NT2/D1 (cell line): Measurements from ENCODE around the gene PLXNC1.

Experiments
- DNase-seq: peaks from one replicate; pipeline ENCODE4 v3.0.0-alpha.2; 2011; ENCODE audit warnings: low read depth, low spot score
- H3K27me3 ChIP-seq: 2 replicates; pipeline ENCODE4 v1.6.0; 2011; ENCODE audit warnings: mild to moderate bottlenecking; ENCODE audit not compliant: insufficient read length, insufficient read depth
- H3K36me3 ChIP-seq: 2 replicates; pipeline ENCODE4 v1.6.1; 2011; ENCODE audit warnings: mild to moderate bottlenecking, low read length, mixed read lengths; ENCODE audit not compliant: insufficient read depth, insufficient read length
- H3K4me1 ChIP-seq: 2 replicates; pipeline ENCODE4 v1.5.1; 2011; ENCODE audit not compliant: insufficient read depth, insufficient read length
- H3K4me3 ChIP-seq: 2 replicates; pipeline ENCODE4 v1.5.1; 2011; ENCODE audit warnings: low read depth; ENCODE audit not compliant: insufficient read length
- H3K9ac ChIP-seq: 2 replicates; pipeline ENCODE4 v1.6.0; 2011; ENCODE audit warnings: low read depth; ENCODE audit not compliant: insufficient read length
- H3K9me3 ChIP-seq: 2 replicates; pipeline ENCODE4 v1.5.1; 2011; ENCODE audit warnings: mild to moderate bottlenecking, low read length; ENCODE audit not compliant: insufficient read depth
- SUZ12 ChIP-seq: IDR thresholded peaks from 2 replicates; pipeline ENCODE4 v1.6.1; 2011; ENCODE audit not compliant: insufficient read length, insufficient read depth; ENCODE audit errors: extremely low read depth
- YY1 ChIP-seq: IDR thresholded peaks from 2 replicates; pipeline ENCODE4 v1.6.1; 2011; ENCODE audit not compliant: insufficient read length, insufficient read depth
- ZNF274 ChIP-seq: IDR thresholded peaks from 2 replicates; pipeline ENCODE4 v1.6.1; 2011; ENCODE audit warnings: mild to moderate bottlenecking, low read depth, low read length

PLXNC1 gene

GRCh38 chr12:94284046-94284445 lies 135.7 kb downstream of the PLXNC1 start:
- Histone ChIP-seq H3K4me1 (peaks cover 9% of the 10 kb centered on the region), H3K4me3 (no peak overlapping the region), H3K27me3 (no peaks in the 10 kb centered on the region), H3K9ac (no peak overlapping the region), H3K9me3 (no peaks in the 10 kb centered on the region), H3K36me3 (peaks cover 10% of the 10 kb centered on the region)
- TF ChIP-seq SUZ12 (no peak), ZNF274 (no peak), YY1 (no peak)
- DNase-seq: no peak

DNA sequence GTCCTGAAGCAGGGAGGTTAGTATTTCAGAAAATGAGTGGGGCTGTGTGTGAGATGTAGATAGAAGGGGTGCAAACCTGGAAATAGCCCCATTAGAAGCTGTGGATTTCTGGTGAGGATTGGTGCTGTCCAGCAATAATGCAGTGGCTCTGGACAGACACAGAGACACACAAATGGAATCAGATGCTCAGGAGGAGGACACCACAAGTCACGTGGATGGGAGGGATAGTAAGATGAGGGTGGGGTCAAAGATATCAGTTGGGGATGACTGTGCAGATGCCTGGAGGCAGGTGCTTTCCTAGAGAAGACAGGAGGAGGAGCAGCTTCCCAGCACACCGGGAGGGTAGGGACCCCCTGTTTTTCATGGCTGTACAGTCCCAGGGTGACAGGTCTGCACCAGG lies 136.5 kb downstream of the PLXNC1 start:
- Histone ChIP-seq H3K4me1 (peaks cover 9% of the 10 kb centered on the region), H3K9me3 (no peaks in the 10 kb centered on the region), H3K27me3 (no peaks in the 10 kb centered on the region), H3K9ac (no peak overlapping the region), H3K36me3 (peaks cover 10% of the 10 kb centered on the region), H3K4me3 (no peak overlapping the region)
- no peak for DNase-seq
- TF ChIP-seq YY1: no peak
- no peak for TF ChIP-seq ZNF274
- no peak for TF ChIP-seq SUZ12

DNA sequence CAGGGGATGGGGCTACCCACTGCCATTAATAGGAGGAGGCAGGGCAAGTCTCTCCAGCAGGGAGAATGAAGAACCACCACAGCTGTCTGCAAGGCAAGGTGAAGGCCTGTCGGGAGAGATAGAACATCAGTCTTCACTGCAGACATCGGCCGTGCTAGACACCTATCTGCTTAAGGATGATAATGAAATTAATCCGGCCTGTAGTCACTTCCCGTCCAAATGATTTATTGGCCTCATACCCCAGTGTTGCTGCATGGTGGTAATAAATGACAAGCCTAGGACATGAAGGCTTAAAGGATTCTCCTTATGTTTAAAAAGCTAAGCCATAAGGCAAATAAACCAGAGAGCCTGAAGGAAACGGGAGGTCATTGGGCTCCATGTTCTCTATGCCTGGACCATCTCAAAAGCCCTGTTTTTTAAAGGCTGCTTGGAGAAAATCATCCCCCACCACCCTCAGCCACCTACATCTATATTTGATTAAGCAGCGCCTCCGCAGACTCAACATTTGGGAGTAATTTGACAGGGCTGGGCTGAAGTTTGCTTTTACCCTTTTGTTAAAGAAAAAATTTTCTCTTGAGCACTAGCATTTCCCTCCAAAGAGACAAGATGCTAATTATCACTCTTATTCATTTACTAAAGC lies 137.7 kb downstream of the PLXNC1 start:
- no peak for DNase-seq
- Histone ChIP-seq H3K9me3 (no peaks in the 10 kb centered on the region), H3K4me1 (peaks cover 12% of the 10 kb centered on the region), H3K9ac (no peak overlapping the region), H3K36me3 (peaks cover 10% of the 10 kb centered on the region), H3K27me3 (no peaks in the 10 kb centered on the region), H3K4me3 (no peak overlapping the region)
- TF ChIP-seq ZNF274 (no peak), YY1 (no peak), SUZ12 (no peak)

DNA sequence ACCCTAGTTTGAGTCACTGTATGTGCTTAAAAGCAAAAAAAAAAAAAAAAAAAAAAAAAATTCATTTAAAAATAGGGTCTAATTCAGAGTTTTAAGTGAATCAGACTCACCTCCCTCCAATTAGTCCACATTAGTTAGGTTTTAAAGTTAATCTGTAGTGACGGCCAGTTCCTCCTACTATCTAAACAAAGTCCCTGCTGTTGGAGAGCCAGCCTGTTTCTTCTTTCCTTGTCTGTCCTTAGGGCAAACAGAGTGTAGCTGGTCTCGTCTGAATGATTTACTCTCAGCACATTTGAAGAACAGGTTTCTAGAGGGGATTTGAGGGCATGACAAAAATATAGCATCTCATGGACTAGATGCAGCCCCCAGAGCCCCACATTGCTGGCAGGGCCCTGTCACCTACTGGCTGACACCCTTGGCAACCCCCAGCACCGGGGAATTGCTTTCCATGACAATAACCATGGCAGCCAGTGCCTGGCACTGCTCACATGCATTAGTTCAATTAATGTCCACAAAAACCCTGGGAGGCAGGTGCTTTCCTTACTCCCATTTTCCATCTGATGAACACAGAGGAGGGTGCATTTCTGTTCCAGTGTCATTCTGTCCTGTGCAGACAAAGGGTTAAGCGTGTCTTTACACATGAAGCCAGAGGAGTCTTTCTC lies 138.3 kb downstream of the PLXNC1 start:
- Histone ChIP-seq H3K9me3 (no peaks in the 10 kb centered on the region), H3K9ac (no peak overlapping the region), H3K27me3 (no peaks in the 10 kb centered on the region), H3K36me3 (peaks cover 10% of the 10 kb centered on the region), H3K4me1 (peaks cover 12% of the 10 kb centered on the region), H3K4me3 (no peak overlapping the region)
- TF ChIP-seq SUZ12: no peak
- DNase-seq: no peak

DNA sequence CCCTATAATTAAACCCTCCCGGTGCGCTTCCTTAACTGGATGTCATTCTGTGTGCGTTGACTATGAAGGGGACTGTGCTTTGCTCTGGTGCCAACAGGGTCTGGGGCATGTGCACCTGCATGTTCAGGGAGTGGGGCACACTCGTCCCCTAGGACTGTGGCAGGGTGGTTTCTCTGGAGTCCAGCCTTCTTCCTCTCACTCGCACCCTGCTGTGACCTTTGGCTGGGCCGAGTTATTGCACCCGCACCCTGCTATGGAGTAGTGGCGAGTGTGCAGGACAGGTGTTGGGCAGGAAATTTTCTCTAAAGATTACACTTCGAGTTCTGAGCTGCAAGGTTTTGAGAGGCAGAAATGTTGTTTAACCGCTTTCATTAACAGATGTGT lies 138.9 kb downstream of the PLXNC1 start:
- Histone ChIP-seq H3K36me3 (peaks cover 10% of the 10 kb centered on the region), H3K4me1 (peaks cover 12% of the 10 kb centered on the region), H3K9me3 (no peaks in the 10 kb centered on the region), H3K27me3 (no peaks in the 10 kb centered on the region), H3K9ac (no peak overlapping the region), H3K4me3 (no peak overlapping the region)
- TF ChIP-seq ZNF274: no peak
- no peak for TF ChIP-seq SUZ12
- no peak for TF ChIP-seq YY1
- DNase-seq: no peak

- Histone ChIP-seq H3K4me1 (peaks cover 12% of the 10 kb centered on the region), H3K9me3 (no peaks in the 10 kb centered on the region), H3K4me3 (no peak overlapping the region), H3K27me3 (no peaks in the 10 kb centered on the region), H3K9ac (no peak overlapping the region), H3K36me3 (peaks cover 10% of the 10 kb centered on the region)
- DNase-seq: no peak
- TF ChIP-seq SUZ12 (no peak), ZNF274 (no peak), YY1 (no peak)
Measured at GRCh38 chr12:94289461-94290312, 141.3 kb downstream of the PLXNC1 start.

DNA sequence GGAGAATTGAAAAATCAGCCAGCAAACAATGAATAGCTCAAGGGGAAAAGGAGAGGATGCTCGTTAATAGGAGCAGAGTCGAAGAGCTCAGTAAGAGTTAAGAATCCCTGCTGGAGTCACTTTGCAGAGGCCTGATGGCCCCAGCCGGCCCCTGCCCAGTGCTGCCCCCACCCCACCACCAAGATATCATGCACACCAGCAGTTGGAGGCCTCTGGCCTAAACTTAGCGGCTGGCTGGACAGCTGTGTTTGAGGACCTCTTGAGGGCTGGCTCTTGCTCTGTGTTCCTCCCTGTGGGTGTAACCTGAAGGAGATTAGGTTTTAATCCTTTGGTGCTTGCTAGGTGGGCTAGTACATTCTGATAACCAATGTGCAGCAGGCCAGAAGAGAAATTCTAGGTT lies 142.0 kb downstream of the PLXNC1 start:
- Histone ChIP-seq H3K9ac (no peak overlapping the region), H3K9me3 (no peaks in the 10 kb centered on the region), H3K4me3 (no peak overlapping the region), H3K36me3 (peaks cover 10% of the 10 kb centered on the region), H3K27me3 (no peaks in the 10 kb centered on the region), H3K4me1 (peaks cover 12% of the 10 kb centered on the region)
- TF ChIP-seq YY1 (no peak), ZNF274 (no peak), SUZ12 (no peak)
- DNase-seq: no peak
